RWPE1 (cell line): ENCODE results near the gene CSF3R.
A peak's percentile ranks its signal among the peaks of the same experiment; 100 is the strongest.

Source experiments
- CTCF ChIA-PET: fragments of 350-600 bp; sonication (Branson Sonifier 250); formaldehyde crosslinking; extraction: SDS; loops from one replicate; lab custom pipeline; 2021; lab: Yijun Ruan, JAX
- POLR2A ChIA-PET: fragments of 400-600 bp; formaldehyde crosslinking; extraction: SDS; loops from one replicate; lab custom pipeline; 2020; ENCODE audit warnings: antibody characterized with exemption; ENCODE audit not compliant: low non-redundant PET; lab: Yijun Ruan, JAX
- DNase-seq: peaks from one replicate; pipeline ENCODE4 v3.0.0; 2012; ENCODE audit warnings: low spot score
- H3K27ac ChIP-seq: fragments of 450-650 bp; 2 replicates; pipeline ENCODE4 v1.5.1; 2017
- CTCF ChIP-seq: fragments of 450-650 bp; conservative IDR thresholded peaks from 2 replicates; pipeline ENCODE4 v1.5.1; 2017; ENCODE audit warnings: low read depth, mild to moderate bottlenecking

Gene CSF3R

GRCh38 chr1:36520771-36521420, 38.2 kb upstream of the CSF3R start:
- ChIA-PET CTCF (no interaction called here), POLR2A (no interaction called here)
- H3K27ac ChIP-seq: no peak overlapping the region
- no peak for TF ChIP-seq CTCF
- no peak for DNase-seq

- CTCF ChIA-PET: interaction anchor here (0.6 kb wide), 1 partner anchor 1110 kb away, joined by 3 read pairs; no protein-coding TSS in a partner anchor
Measured at GRCh38 chr1:36520056-36520455, 37.3 kb upstream of the CSF3R start.

GRCh38 chr1:36517011-36517771, 34.5 kb upstream of the CSF3R start:
- H3K27ac ChIP-seq: no peak overlapping the region
- DNase-seq: no peak
- CTCF ChIA-PET: interaction anchor here (0.6 to 1.6 kb wide), 12 partner anchors 10 to 1245 kb away, joined by 3 to 7 read pairs (median 4); no protein-coding TSS in a partner anchor
- POLR2A ChIA-PET: no interaction called here
- no peak for TF ChIP-seq CTCF

More at GRCh38 chr1:36520056-36520455, 37.3 kb upstream of the CSF3R start:
- POLR2A ChIA-PET: no interaction called here
- H3K27ac ChIP-seq: no peak overlapping the region
- DNase-seq: no peak
- TF ChIP-seq CTCF: no peak

- H3K27ac ChIP-seq: no peak overlapping the region
- TF ChIP-seq CTCF: peak; percentile 77
- CTCF ChIA-PET: interaction anchor here (0.5 to 1.6 kb wide), 30 partner anchors 9 to 1555 kb away, joined by 3 to 7 read pairs (median 3); partner anchors contain the start of genes OSCP1 and TRAPPC3
- POLR2A ChIA-PET: no interaction called here
- DNase-seq: peak; percentile 76
Measured at GRCh38 chr1:36516372-36517010, 33.8 kb upstream of the CSF3R start.

GRCh38 chr1:36515315-36516138, 32.8 kb upstream of the CSF3R start:
- no peak for DNase-seq
- ChIA-PET CTCF (interaction anchor here (0.5 to 1.6 kb wide), 26 partner anchors 8 to 1556 kb away, joined by 3 to 7 read pairs (median 3); partner anchors contain the start of genes OSCP1 and TRAPPC3), POLR2A (no interaction called here)
- TF ChIP-seq CTCF: no peak
- no peak overlapping the region for H3K27ac ChIP-seq

GRCh38 chr1:36514501-36514900, 31.8 kb upstream of the CSF3R start:
- ChIA-PET POLR2A (no interaction called here), CTCF (no interaction called here)
- no peak for TF ChIP-seq CTCF
- no peak for DNase-seq
- H3K27ac ChIP-seq: no peak overlapping the region
